Vagina (tissue), 2 donors: Measurements from ENCODE around the gene GYG2.
"Not testable (repeated sequence)": the region's sequence is repeated elsewhere in the genome, so short reads cannot be mapped to it uniquely, and the experiment has no call there.

Experiments
- CTCF ChIP-seq, 3 experiments: fragments of 450-650 bp in 2 of 3; fragments of 200-600 bp in 1 of 3; sonication (generic) in 1 of 3; IDR thresholded peaks; one replicate each; pipeline ENCODE4 v1.5.1; 2017 to 2019; ENCODE audit warnings: antibody characterized with exemption in 3 of 3, mild to moderate bottlenecking in 2 of 3, moderate library complexity in 2 of 3
- POLR2A ChIP-seq, 2 donors: fragments of 450-650 bp; IDR thresholded peaks; one replicate each; pipeline ENCODE4 v1.6.1; 2017; ENCODE audit warnings: antibody characterized with exemption in 2 of 2, mild to moderate bottlenecking in 2 of 2, moderate library complexity in 2 of 2

GRCh38 chrX:2802376-2803090 lies 26.2 kb upstream of the GYG2 start:
- not testable (repeated sequence) for TF ChIP-seq CTCF, POLR2A (IDR thresholded peaks at IDR 0.05)
